HG02763 (cell line): ENCODE data around the gene TRIM7.
A peak's percentile ranks its signal among the peaks of the same experiment; 100 is the strongest.
"Not testable (repeated sequence)": the region's sequence is repeated elsewhere in the genome, so short reads cannot be mapped to it uniquely, and the experiment has no call there.

ENCODE experiments used
- ATAC-seq: cut with Tn5 transposase; IDR thresholded peaks from one replicate; pipeline ENCODE4 v1.9.1; 2021; ENCODE audit warnings: mild to moderate bottlenecking, moderate library complexity; ENCODE audit not compliant: unreplicated experiment

Gene TRIM7

DNA sequence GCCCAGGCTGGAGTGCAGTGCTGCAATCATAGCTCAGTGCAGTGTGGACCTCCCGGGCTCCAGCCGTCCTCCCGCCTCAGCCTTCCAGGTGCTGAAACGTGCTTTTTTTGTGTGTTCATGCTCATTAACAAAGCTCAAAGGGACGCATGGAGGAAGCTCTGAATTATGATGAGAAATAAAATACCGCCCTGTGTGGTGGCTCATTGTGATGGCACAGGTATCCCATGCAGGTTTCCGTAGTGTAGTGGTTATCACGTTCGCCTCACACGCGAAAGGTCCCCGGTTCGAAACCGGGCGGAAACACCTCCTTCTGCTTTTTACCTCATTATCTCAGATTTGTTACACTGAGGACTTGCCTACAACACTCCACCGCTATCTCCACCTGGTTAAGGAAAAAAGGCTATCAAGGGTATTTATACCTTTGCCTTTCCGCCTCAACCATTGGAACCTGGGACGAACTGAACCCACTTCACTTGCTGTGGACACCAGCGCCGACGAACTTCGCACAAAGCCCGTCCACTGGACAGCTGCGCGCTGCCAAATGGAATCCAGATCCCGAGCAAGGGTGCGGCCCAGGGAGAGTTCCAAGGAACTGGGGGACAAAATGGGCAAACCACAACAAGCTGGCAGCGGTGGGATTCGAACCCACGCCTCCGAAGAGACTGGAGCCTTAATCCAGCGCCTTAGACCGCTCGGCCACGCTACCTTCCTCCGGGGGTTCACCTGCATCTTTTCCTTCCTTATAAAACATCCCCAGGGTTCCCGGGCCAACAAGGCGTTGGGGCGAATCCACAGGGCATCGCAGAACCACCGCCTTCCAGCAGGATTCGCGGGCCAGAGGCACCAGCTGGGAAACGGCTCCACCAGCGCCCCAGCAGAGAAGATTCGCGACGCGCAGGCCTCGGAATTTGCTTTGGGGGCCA, 31.3 kb downstream of the TRIM7 start:
- ATAC-seq, result peak; percentile 41

DNA sequence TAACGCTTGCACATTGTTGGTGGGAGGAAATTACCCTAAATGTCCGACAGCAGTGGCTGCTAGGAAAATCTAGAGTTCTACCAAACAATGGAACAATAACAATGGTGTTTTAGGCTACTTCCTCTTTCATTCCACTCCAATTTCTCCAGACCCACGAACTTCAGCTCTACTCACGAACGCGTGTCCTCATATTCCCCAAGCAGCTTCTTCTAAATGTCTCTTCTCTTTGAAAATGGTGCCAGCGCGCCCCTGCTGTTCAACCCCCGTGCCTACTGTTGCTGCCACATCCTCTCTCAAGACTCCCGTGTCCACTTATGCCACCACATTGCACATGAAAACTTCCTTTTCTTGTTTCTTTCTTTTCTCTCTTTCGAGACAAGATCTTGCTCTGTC, 32.0 kb downstream of the TRIM7 start:
- peak; percentile 24 for ATAC-seq

DNA sequence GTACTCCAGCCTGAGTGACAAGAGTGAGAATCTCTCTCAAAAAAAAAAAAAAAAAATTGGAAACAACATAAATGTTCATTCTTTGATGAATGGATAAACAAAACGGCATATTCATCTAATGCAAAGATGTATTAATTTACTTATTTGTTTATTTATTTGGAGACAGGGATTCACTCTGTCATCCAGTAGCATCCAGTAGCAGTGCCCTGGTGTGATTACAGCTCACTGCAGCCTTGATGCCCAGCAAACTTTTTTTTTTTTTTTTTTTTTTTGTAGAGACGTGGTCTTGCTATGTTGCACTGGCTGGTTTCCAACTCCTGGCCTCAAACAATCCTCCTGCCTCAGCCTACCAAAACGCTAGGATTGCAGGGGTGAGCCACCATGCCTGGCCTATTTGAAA, 33.2 kb downstream of the TRIM7 start:
- no peak for ATAC-seq

DNA sequence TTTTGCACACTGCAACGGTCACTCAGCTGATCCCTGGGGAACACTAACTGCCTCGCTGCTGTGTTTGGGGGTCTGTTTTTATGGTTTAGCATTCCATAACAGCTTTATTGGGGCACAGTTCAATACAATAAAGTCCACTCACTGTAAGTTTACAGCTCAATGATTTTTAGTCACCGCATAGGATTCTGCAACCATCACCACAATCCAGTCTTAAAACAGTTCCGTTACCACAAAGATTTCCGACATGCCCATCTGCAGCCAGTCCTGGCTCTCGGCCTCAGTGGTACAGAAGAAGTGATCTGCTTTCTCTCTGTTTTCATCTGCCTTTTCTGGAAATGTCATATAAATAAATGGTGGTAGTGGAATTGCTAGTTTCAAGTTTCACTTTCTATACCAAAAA, 34.0 kb downstream of the TRIM7 start:
- ATAC-seq, result no peak

DNA sequence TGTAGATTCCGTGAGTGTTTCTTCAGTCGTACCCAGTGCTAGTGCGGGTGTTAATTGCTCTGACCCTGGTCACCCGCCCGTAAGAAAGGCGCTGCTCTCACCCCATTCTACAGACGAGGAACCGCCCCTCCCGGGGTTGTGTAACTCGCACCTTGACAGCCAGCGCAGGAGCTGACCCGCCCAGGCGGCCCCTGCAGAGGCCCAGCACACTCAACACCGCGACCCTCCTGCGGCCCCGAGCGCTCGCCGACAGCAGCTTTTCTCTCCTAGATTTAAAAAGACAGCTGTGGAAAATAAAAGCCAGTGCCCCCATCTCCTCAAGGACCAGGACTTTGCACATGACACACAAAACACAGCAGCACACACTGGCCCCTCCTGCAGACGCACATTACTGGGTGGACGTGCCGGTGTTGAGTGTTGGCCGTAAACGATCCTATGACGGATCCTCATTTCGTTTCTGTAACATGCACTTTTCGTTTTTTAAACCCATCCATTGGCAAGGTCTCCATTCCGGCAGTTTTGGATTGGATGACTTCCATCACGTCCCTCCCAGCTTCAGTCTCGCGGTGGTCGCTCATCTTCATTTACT, 34.7 kb downstream of the TRIM7 start:
- ATAC-seq, result no peak

DNA sequence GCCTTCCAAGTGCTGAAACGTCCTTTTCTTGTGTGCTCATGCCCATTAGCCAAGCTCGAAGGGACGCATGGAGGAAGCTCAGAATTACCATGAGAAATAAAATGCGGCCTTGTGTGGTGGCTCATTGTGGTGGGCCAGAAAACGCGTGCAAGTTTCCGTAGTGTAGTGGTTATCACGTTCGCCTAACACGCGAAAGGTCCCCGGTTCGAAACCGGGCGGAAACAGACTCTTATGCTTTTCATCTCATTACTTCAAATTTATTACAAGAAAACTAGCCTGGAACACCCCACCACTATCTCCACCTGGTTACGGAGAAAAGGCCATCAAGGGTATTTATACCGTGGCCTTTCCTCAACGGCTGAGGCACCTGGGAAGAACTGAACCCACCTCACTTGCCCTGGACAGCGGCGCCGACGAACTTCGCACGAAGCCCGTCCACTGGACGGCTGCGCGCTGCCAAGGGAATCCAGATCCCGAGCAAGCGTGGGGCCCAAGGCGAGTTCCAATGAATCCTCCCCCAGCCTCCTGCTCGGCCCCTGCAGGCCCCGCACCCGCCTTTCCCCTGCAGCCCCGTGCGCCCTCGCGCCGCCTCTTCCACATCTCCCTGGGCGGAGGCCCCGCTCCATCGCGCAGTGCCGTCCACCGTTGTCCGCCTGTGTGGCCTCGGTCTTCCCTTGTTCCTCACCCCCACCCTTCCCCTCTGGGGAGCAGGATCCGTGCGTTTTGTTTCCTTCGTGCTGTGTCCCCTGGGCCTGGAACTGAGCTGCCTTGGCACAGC, 35.3 kb downstream of the TRIM7 start:
- peak; percentile 32 for ATAC-seq

DNA sequence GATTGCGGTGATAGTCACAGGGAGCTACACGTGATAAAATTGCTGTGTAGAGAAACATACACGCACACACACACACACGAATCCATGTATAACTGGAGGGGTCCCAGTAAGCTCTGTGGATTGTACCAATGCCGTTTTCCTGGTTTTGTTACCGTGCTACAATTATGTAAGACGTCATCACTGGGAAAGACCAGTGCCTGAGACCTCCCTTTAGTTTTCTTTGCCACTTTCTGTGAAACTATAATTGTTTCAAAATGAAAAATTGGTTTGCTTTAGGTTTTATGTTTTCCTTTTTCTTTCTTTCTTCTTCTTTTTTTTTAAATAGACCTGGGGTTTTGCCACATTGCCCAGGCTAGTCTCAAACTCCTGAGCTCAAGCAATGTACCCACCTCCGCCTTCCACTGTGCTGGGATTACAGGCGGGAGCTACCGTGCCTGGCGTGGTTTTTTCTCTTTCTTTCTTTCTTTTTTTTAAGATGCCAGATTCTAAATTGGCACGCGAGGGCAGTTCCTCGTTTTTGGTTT, 36.3 kb downstream of the TRIM7 start:
- no peak for ATAC-seq

DNA sequence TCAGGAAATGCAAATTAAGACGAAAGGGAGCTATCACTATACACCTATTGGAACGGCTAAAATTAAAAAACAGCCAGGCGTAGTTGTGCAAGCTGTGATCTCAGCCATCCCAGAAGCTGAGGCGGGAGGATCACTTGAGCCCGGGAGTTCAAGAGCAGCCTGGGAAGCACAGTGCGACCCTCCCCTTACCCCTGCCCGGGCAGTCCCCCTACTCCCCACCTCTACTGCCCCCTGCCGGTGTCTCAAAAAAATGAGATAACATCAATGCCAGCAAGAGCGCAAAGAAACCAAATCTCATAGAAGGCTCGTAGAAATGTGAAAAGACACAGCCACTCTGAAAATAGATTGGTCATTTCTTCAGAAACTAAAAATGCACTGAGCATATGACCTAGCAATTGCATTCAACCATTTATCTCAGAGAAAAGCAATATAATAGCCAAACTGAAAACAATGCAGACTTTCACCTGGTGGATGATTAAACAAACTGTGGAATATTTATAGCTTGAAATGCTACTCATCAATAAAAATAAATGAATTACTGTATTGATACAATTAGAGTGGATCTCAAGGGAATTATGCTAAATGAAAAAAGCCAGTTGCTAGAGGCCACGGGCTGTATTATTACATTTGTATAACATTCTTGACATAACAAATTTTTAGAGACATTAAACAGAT, 37.0 kb downstream of the TRIM7 start:
- ATAC-seq, result no peak

DNA sequence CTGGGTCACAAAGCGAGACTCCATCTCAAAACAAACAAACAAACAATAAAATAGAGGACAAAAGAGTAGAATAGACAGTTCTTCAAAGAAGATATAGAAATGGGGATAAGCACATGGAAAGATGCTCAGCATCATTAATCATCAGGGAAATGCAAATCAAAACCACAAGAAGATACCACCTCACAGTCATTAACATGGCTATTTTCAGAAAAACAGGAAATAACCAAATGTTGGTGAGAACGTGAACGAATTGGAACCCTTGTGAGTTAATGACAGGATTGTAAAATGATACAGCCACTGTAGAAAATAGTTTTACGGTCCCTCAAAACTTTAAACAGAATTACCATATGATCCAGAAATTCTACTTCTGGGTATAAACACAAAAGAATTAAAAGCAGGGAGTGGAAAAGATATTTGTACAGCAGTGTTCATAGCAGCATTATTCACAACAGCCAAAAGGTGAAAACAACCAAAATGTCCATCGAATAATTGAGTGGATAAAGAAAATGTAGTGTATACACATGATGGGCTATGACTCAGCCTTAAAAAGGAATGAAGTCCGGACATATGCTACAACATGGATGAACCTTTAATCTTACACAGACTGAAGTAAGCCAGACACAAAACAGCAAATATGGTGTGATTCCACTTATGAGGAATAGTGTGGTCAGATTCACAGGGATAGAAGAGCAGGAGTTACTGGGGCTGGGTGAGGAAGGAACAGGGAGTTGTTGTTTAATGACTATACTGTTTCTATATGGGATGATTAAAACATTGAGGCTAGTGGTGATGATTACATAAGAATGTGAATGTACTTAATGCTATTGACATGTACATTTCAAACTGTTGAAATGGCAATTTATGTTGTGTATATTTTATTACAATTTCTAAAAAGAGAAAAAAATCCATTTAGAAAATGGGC, 37.9 kb downstream of the TRIM7 start:
- no peak for ATAC-seq

DNA sequence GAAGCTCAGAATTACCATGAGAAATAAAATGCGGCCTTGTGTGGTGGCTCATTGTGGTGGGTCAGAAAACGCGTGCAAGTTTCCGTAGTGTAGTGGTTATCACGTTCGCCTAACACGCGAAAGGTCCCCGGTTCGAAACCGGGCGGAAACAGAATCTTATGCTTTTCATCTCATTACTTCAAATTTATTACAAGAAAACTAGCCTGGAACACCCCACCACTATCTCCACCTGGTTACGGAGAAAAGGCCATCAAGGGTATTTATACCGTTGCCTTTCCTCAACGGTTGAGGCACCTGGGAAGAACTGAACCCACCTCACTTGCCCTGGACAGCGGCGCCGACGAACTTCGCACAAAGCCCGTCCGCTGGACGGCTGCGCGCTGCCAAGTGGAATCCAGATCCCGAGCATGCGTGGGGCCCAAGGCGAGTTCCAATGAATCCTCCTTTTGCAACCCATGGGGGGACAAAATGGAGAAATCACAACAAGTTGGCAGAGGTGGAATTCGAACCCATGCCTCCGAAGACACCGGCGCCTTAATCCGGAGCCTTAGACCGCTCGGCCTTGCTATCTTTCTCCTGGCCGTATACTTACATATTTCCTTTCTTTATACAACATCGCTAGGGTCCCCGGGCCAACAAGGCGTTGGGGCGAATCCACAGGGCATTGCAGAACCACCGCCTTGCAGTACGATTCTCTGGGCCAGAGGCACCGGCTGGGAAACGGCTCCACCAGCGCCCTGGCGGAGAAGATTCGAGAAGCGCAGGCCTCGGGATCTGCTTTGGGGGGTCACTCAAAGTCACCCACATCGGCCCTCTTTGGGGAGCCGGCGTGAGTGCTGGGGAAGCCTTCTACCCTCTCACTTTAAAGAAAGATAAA, 40.7 kb downstream of the TRIM7 start:
- no peak for ATAC-seq

DNA sequence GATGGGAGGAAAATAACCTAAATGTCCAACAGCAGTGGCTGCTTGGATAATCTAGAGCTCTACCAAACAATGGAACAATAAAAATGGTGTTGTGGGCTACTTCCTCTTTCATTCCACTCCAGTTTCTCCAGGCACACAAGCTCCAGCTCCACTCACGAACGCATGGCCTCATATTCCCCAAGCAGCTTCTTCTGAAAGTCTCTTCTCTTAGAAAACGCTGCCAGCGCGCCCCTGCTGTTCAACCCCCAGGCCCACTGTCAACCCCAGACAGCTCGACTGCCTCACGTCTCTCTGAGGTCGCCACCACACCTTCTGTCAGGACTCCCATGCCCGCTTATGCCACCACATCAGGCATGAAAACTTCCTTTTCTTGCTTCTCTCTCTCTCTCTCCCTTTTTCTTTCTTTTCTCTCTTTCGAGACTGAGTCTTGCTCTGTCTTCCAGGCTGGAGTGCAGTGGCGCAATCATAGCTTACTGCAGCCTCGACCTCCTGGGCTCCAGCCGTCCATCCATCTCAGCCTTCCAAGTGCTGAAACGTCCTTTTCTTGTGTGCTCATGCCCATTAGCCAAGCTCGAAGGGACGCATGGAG, 41.4 kb downstream of the TRIM7 start:
- ATAC-seq, result no peak

DNA sequence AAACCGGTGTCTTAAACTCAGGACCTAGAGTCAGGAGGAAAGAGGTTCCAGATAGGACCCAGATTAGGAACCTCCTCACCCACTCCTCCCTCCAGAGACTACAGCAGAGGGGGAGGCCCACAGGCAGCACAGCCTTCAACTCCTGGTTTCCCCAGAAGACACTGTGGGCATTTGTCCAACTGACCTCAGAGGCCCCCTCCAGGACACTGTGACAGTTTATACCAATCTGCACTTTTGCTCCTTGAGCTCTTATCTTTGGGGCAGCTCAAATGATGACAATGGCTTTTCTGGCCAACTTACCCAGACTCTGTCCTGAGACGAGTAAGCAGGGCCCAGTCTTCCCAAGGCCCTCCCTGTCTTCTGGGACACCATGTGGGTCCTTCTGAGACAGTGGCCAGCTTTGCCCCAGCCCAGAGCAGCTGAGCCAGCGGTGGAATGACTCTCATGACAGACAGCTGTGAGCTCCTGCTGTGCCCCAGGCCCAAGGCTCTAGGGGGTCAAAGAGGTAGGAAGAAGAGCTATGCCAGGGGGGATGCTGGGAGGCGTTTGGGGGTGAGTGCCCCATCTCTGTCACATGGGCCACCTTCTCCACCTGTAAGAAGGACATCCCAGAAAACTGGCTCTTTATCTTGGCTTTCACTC, 43.3 kb downstream of the TRIM7 start:
- ATAC-seq, result no peak

DNA sequence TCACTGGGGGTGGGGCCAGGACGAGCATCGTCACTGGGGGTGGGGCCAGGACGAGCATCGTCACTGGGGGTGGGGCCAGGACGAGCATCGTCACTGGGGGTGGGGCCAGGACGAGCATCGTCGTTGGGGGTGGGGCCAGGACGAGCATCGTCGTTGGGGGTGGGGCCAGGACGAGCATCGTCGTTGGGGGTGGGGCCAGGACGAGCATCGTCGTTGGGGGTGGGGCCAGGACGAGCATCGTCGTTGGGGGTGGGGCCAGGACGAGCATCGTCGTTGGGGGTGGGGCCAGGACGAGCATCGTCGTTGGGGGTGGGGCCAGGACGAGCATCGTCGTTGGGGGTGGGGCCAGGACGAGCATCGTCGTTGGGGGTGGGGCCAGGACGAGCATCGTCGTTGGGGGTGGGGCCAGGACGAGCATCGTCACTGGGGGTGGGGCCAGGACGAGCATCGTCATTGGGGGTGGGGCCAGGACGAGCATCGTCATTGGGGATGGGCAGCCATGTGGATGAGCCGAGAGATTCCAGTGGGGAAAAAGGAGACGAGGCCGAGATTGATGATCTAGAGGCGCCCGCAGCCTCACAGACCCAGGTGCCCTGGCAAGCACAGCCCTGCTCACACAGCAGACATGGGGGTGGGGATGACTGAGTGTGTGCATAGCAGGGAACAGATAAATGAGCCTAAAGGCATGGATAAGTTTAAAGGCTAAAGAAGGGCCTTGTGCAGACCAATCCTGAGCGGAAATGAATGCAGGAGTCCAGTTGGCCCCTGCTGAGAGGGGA, 44.1 kb downstream of the TRIM7 start:
- ATAC-seq, result not testable (repeated sequence)

DNA sequence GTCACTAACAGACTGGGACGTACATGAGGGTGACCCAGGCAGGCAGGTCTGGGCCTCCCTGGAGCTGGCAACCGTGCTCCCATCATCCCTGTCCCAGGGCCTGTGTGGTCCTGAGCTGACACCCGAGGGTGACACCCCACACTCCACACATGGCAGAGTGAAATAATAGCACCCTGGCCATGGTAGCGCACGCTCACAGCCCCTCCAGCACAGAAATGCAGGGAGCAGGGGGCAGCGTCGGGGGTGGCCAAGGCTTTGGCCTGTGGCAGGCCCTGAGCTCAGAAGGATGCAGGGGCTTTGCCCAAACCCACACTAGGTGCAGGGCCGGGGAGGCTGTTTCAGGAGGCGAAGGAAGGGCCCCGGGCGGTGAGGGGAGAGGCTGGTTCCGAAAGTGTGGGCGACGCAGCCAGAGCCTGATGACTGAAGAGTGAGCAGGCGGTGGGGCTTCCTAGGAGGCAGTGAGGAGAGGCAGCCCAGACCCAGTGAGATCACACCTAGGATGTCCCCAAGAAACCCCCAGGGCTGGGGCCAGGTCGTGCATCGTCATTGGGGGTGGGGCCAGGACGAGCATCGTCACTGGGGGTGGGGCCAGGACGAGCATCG, 44.7 kb downstream of the TRIM7 start:
- ATAC-seq, result peak; percentile 60

DNA sequence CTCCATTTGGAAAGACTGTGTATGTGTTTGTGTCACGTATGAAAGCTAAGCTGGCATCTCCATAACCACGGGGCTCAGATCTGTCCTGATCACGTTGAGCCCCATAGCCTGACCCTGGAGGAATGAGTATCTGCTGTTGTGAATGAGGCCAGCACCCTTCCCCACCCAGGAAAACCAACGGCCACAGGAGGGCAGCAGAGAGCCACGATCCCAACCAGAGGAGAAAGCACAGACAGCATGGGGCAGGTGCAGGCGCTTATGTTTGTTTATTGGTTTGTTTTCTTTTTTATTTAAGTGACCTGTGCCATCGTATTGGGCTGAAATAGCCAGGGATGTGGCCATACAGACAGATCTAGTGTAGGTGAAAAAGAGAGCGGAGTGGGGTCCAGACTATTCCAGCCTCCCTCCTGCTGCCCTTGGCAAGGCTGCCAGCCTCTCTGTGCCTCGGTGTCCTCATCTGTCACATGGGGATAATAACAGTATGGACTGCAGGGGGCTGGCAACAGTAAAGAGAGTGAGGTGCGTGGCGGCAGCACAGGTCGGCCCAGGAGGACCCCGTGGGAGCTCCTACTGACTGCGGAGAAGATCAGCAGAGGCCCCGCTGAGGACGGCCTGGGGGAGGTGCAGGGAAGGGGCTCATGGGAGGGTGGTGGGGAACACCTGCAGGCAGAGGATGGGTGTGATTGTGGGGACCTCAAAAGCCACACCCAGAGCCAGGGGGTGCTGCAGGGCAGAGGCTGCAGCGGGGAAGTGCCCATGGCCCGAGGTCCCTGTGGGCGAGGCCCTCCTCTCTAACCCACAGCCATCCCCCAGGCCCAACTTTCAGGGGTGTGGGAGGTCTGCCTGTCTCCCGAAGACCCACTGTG, 45.5 kb downstream of the TRIM7 start:
- peak; percentile 74 for ATAC-seq

DNA sequence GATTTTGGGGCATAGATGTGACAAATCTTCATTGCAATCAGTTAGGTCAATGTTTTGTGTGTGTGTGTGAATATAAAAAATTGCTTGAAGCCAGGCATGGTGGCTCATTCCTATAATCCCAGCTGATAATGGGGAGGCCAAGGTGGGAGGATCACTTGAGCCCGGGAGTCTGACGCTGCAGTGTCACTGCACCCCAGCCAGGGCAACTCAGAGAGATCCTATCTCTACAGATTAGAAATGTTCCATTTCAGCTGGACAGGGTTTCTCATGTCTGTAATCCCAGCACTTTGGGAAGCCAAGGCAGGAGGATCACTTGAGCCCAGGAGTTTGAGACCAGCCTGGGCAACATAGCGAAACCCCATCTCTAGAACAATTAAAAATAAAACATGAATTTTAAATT, 46.1 kb downstream of the TRIM7 start:
- ATAC-seq, result no peak
